Duodenal mucosa (tissue), 2 donors: ENCODE results near the gene GDPGP1.
"Not testable (repeated sequence)": the region's sequence is repeated elsewhere in the genome, so short reads cannot be mapped to it uniquely, and the experiment has no call there.

Experiments used
- H3K27ac ChIP-seq: one replicate; pipeline ENCODE4 v1.7.0; 2013; ENCODE audit warnings: low read depth, low read length
- H3K27me3 ChIP-seq, 2 donors: one replicate each; pipeline ENCODE4 v1.7.0; 2013; ENCODE audit warnings: low read length in 2 of 2, control low read depth in 1 of 2; ENCODE audit not compliant: insufficient read depth in 2 of 2, control insufficient read depth in 1 of 2
- H3K36me3 ChIP-seq, 2 donors: one replicate each; pipeline ENCODE4 v1.7.0; 2013; ENCODE audit warnings: low read length in 2 of 2, control low read depth in 1 of 2; ENCODE audit not compliant: insufficient read depth in 2 of 2, control insufficient read depth in 1 of 2
- H3K4me1 ChIP-seq, 2 donors: one replicate each; pipeline ENCODE4 v1.7.0; 2013; ENCODE audit warnings: low read length in 2 of 2, control low read depth in 1 of 2; ENCODE audit not compliant: insufficient read depth in 2 of 2, control insufficient read depth in 1 of 2
- H3K4me3 ChIP-seq, 2 donors: one replicate each; pipeline ENCODE4 v1.7.0; 2013; ENCODE audit warnings: low read length in 2 of 2, low read depth in 1 of 2
- H3K9ac ChIP-seq, 2 donors: one replicate each; pipeline ENCODE4 v1.7.0; 2013; ENCODE audit warnings: low read length in 2 of 2, low read depth in 1 of 2
- H3K9me3 ChIP-seq, 2 donors: one replicate each; pipeline ENCODE4 v1.7.0; 2013; ENCODE audit warnings: low read length in 2 of 2, control low read depth in 1 of 2; ENCODE audit not compliant: control insufficient read depth in 1 of 2

GDPGP1 gene

DNA sequence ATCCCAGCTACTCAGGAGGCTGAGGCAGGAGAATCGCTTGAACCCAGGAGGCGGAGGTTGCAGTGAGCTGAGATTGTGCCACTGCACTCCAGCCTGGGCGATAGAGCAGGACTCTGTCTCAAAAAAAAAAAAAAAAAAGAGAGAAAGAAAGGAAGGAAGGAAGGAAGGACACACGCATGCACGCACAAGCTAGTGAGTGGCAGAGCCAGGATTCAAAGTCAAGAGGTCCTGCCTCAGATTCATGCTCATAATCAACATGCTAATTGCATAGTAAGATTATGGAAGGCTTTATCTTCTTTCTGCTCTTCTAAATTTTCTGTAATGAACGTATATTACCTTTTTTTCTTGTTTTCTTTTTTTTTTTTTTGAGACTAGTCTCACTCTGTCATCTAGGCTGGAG, 26.7 kb downstream of the GDPGP1 start:
- H3K27ac ChIP-seq, H3K36me3 ChIP-seq, H3K9me3 ChIP-seq, H3K9ac ChIP-seq, H3K4me3 ChIP-seq, H3K27me3 ChIP-seq: not testable (repeated sequence)
- H3K4me1 ChIP-seq: peaks cover 23 to 27% of the 10 kb centered on the region in 2 donors

DNA sequence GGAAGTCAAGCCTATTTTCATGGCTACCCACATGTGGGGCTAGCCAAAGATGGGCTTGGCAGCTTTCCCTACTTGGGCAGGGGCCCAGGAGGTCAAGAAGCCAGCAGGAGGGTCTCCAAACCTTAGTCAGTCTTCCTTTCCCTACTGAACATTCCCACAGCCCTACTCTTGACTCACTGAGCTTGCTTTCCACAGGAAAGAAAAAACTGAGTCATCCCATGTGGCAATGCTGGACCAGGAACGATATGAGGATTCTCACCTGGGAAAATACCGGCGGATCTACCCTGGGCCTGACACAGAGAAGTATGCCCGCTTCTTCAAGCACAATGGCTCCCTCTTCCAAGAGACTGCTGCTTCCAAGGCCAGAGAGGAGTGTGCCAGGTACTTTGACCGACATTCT, 27.8 kb downstream of the GDPGP1 start:
- H3K36me3 ChIP-seq: no peaks in the 10 kb centered on the region
- H3K9ac ChIP-seq: no peak overlapping the region
- no peaks in the 10 kb centered on the region for H3K9me3 ChIP-seq
- H3K27ac ChIP-seq: no peak overlapping the region
- H3K4me3 ChIP-seq: no peak overlapping the region
- H3K27me3 ChIP-seq: no peaks in the 10 kb centered on the region
- H3K4me1 ChIP-seq: peaks cover 27 to 31% of the 10 kb centered on the region in 2 donors

DNA sequence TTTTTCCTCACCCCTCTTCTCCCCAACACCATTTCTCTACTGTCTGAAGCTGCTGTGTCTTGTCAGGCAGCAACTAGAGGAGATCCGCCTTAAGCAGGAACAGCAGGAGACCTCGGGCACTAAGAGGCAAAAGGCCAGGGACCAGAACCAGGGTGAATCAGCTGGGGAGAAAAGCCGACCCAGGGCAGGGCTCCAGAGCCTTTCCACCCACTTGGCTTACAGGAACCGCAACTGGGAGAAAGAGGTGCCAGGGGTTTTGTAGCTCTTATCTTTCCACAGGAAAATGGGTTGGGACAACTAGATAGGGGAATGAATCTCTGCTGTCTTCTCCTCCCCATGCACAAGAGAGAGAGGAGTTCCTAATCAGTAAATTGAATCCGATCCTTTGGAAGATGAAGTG, 28.4 kb downstream of the GDPGP1 start:
- Histone ChIP-seq H3K27ac (no peak overlapping the region), H3K4me3 (no peak overlapping the region), H3K9ac (no peak overlapping the region), H3K9me3 (no peaks in the 10 kb centered on the region), H3K36me3 (no peaks in the 10 kb centered on the region), H3K27me3 (no peaks in the 10 kb centered on the region), H3K4me1 (peaks cover 34 to 37% of the 10 kb centered on the region in 2 donors)

DNA sequence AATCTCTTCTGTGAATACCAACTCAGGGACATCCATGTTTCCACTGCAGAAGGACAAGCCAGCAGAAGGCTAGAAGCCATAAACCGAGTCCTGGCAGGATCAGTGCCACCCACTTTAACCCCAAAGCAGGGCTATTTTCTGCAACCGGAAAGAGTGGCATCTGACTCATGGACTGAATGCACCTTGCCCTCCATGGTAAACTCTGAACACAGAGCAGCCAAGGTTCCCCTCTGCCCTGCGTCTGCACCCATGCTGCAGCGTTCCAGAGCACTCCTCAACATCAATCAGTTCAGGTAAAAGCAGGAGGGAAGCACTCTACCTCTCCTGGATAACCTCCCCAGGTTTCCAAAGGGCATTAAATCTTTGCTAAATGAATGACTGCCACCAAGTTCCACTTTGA, 30.7 kb downstream of the GDPGP1 start:
- Histone ChIP-seq H3K36me3 (peaks cover 0 to 3% of the 10 kb centered on the region in 2 donors), H3K27ac (peak overlapping the region; percentile 95), H3K9me3 (no peaks in the 10 kb centered on the region), H3K27me3 (no peaks in the 10 kb centered on the region), H3K4me3 (peak overlapping the region; percentile 95), H3K9ac (peak overlapping the region; percentile 93 to 97), H3K4me1 (peaks cover 44 to 49% of the 10 kb centered on the region in 2 donors)

DNA sequence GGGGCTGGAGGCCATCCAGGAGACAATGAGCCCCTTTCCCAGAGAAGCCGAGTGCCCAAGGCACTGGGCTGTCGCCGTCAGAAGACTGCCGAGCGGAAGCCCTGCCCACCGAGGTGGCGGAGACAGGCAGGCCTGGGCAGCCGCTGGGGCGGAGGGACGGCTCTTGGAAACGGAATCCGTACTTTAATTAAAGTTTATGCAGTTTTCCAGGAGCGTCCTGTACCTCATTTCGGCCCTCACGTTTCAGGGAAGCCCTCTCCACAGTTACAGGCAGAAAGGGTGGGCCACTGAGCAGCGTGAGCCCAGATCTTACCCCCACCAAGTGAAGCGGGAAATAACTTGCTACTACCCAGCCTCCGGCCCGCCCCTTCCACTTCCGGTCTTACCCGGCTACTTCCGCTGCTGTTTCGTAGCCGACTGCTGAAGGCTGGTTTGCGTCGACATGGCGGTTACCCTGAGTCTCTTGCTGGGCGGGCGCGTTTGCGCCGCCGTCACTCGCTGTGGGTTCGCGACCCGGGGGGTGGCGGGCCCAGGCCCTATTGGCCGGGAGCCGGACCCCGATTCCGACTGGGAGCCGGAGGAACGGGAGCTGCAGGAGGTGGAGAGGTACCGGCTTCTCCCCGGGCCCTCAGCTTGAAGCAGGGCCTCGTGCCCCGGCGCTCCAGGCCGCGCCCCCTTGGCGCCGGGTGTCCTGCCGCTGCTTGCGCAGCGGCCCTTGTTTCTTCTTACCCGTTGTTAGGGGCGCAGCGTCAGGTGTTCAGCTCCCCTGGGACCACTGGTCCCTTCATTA, 31.5 kb downstream of the GDPGP1 start, which contains the start of gene NGRN:
NGRN (plus strand) TSS at position 402 of the 790 bp plus-strand sequence; CDS start at position 443, 41 bp downstream.
- Histone ChIP-seq H3K4me1 (peaks cover 44 to 52% of the 10 kb centered on the region in 2 donors), H3K9me3 (no peaks in the 10 kb centered on the region), H3K36me3 (peaks cover 0 to 10% of the 10 kb centered on the region in 2 donors), H3K4me3 (peak within 1 kb of the TSS; percentile 95), H3K27ac (peak within 1 kb of the TSS; percentile 95), H3K9ac (peak within 1 kb of the TSS; percentile 93 to 97), H3K27me3 (no peaks in the 10 kb centered on the region)

DNA sequence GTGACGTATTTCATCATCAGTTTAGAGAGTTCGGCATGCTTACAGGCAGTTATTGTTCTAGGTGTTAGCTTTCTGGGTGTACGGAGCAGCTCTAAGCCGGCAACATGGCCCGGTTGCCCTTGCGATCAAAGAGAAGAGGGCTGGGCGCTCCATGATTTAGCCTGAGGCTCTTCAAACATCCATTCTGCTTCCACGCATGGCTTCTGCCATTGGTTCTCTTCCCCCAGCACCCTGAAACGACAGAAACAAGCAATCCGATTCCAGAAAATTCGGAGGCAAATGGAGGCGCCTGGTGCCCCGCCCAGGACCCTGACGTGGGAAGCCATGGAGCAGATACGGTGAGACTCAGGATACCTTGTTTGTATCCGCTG, 32.0 kb downstream of the GDPGP1 start:
- Histone ChIP-seq H3K9ac (peak overlapping the region; percentile 93 to 97), H3K4me1 (peaks cover 44 to 52% of the 10 kb centered on the region in 2 donors), H3K36me3 (peaks cover 0 to 16% of the 10 kb centered on the region in 2 donors), H3K27ac (peak overlapping the region; percentile 95), H3K9me3 (no peaks in the 10 kb centered on the region), H3K27me3 (no peaks in the 10 kb centered on the region), H3K4me3 (peak overlapping the region; percentile 95)

DNA sequence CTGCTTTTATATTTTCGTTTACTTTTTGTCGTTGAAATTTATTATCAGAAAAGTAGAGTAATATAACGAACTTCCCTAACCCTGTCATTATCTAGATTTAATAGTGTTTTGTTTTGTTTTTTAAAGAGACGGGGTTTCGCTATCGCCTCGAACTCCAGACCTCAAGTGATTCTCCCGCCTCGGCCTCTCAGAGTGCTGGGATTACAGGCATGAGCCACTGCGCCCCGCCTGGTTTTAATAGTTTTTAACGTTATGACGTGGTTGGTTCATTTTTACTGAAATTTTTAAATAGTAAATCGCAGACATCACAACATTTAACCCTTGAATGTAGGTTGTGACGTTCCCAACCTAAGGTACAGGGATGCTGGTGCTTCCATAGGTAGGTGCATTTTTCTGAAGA, 32.5 kb downstream of the GDPGP1 start:
- H3K27ac ChIP-seq: peak overlapping the region; percentile 95
- peak overlapping the region; percentile 95 for H3K4me3 ChIP-seq
- H3K9ac ChIP-seq: peak overlapping the region; percentile 93 to 97
- peaks cover 3 to 21% of the 10 kb centered on the region in 2 donors for H3K36me3 ChIP-seq
- H3K4me1 ChIP-seq: peaks cover 44 to 52% of the 10 kb centered on the region in 2 donors
- no peaks in the 10 kb centered on the region for H3K27me3 ChIP-seq
- no peaks in the 10 kb centered on the region for H3K9me3 ChIP-seq

DNA sequence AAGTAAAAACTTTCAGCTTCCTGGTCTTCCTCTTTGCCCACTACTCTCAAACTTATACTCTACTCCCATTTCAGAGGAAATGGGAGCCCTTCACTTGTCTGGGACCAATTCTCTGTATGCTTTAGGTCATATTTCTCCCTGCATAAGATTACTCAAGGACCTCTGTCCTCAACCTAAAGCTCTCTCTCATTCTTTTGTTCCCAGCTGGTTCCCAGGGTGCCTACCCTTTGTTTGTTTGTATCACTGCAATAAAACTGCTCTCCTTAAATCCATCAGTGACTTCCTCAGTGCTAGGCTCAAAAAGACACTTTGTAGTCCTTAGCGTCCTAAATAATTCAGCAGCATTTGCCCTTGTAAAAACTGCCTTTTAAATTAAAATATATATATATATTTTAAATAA, 34.4 kb downstream of the GDPGP1 start:
- H3K9me3 ChIP-seq: no peaks in the 10 kb centered on the region
- peaks cover 34 to 40% of the 10 kb centered on the region in 2 donors for H3K4me1 ChIP-seq
- peaks cover 18 to 34% of the 10 kb centered on the region in 2 donors for H3K36me3 ChIP-seq
- no peaks in the 10 kb centered on the region for H3K27me3 ChIP-seq
- no peak overlapping the region for H3K9ac ChIP-seq
- peak overlapping the region; percentile 2 to 42 for H3K4me3 ChIP-seq
- no peak overlapping the region for H3K27ac ChIP-seq

DNA sequence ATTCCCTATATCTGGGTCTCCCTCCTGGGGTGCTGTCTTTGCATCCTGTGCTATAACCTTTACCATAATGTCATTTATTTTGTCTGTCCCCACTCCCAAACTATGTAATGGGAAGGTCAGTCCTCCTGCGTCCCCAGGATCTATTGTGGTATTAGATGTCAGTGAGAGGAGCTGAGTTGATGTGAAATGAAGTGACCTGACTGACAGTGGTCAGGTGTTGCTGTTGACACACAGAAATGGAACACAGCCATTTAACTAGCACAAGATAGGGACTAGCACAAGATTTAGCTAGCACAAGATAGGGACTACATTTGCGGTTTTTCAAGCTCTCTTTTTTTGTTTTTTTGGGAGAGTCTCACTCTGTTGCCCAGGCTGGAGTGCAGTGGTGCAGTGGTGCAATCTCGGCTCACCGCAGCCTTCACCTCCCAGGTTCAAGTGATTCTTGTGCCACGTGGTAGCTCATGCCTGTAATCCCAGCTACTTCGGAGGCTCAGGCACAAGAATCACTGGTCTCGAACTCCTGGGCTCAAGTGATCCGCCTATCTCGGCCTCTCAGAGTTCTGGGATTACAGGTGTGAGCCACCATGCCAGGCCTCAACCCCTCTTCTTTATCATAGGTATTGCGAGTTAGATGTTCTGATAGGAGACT, 36.6 kb downstream of the GDPGP1 start:
- H3K36me3 ChIP-seq: peaks cover 18 to 37% of the 10 kb centered on the region in 2 donors
- no peak overlapping the region for H3K4me3 ChIP-seq
- no peak overlapping the region for H3K9ac ChIP-seq
- peaks cover 17 to 29% of the 10 kb centered on the region in 2 donors for H3K4me1 ChIP-seq
- H3K27me3 ChIP-seq: no peaks in the 10 kb centered on the region
- no peak overlapping the region for H3K27ac ChIP-seq
- H3K9me3 ChIP-seq: no peaks in the 10 kb centered on the region

DNA sequence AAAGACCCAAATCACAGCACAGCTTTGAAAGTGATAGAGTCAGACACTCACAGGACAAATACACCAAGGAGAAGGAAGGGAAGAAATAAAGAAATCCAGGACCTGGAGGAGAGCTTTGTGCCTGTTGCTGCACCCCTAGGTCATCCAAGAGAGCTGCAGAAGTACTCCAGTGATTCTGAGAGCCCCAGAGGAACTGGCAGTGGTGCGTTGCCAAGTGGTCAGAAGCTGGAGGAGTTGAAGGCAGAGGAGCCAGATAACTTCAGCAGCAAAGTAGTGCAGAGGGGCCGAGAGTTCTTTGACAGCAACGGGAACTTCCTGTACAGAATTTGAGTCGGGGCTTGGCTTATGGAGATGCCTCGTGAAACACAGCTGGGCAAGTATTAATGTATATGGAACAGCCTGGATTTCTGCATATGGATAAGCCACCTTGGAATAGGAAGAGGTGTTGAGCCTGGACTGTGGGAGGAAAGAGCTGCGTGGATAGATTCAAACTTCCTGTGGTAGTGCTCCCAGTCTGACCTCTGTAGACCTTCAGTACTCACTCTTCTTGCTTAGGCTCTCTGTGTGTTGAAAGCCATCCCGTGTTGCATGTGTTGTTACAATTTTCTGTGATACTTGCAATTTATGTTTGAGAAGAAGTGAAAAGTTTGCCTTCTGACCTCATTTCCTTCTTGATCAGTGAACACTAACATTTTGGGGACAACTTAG, 37.6 kb downstream of the GDPGP1 start:
- Histone ChIP-seq H3K9me3 (no peaks in the 10 kb centered on the region), H3K27ac (no peak overlapping the region), H3K36me3 (peaks cover 18 to 37% of the 10 kb centered on the region in 2 donors), H3K9ac (no peak overlapping the region), H3K4me1 (peaks cover 15 to 26% of the 10 kb centered on the region in 2 donors), H3K27me3 (no peaks in the 10 kb centered on the region), H3K4me3 (no peak overlapping the region)
